GM20000 (cell line): ENCODE results near the gene NUP54.

ENCODE experiments used
- DNase-seq: peaks from one replicate; pipeline ENCODE4 v3.0.0; 2012; ENCODE audit warnings: low spot score
- TF ChIP-seq, protein P1 (sequence below): IDR thresholded peaks from 2 replicates; pipeline ENCODE4 v1.5.1; 2012; ENCODE audit warnings: mild to moderate bottlenecking, control low read depth; ENCODE audit errors: extremely low read depth, missing control alignments

Gene NUP54

DNA sequence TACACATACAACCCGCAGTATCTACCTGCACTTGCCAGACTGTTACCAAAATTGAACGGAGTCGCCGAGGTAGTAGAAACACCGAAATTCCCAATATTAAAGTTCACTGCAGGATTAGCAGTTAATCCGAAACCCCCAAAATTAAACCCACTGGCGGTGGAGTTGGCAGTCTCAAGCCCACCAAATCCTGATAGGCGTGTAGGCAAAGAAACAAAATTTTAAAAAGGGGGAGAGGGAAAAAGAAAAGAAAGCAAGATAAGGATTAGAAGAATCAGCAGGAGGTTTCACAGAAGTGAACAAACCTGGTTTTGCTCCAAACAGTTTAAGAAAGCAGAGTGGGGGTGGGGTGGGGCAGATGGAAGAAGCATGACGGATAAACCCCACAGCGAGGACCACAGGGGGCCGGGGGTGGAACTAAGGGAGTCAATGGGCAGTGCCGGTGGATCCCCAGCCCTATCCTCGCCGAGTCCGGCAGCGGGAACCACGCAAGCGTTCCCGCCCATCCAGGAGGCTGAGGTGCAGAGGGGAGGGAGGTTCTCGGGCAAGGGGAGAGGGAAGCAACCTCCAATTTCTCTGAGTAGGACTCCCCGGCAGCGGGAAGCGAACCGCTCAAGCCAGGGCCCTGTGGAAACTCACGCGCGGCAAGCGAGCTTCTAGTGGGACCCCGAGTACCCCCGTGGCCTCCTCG is 599 bp downstream of the NUP54 start:
- TF ChIP-seq, protein P1, sequence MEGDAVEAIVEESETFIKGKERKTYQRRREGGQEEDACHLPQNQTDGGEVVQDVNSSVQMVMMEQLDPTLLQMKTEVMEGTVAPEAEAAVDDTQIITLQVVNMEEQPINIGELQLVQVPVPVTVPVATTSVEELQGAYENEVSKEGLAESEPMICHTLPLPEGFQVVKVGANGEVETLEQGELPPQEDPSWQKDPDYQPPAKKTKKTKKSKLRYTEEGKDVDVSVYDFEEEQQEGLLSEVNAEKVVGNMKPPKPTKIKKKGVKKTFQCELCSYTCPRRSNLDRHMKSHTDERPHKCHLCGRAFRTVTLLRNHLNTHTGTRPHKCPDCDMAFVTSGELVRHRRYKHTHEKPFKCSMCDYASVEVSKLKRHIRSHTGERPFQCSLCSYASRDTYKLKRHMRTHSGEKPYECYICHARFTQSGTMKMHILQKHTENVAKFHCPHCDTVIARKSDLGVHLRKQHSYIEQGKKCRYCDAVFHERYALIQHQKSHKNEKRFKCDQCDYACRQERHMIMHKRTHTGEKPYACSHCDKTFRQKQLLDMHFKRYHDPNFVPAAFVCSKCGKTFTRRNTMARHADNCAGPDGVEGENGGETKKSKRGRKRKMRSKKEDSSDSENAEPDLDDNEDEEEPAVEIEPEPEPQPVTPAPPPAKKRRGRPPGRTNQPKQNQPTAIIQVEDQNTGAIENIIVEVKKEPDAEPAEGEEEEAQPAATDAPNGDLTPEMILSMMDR = no peak
- peak; percentile 56 for DNase-seq

DNA sequence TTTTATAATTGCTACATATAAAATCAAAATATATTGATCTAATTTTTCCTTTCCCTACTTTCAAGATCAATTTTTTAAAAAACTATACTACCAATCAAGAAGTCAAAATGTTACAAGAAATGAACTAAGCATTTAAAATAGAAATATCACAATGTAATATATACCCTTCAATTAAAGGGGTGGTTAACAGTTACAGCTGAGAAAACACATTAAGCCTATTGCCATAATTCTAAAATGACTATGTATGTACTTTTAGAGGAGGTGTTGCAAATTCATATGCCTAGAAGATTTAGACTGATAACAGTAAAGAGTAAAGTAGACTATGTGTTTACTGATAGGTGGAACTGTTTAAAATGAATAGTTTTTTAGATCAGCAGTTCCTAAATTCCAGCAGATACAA is 3.7 kb downstream of the NUP54 start:
- DNase-seq = no peak
- TF ChIP-seq, protein P1 = no peak

DNA sequence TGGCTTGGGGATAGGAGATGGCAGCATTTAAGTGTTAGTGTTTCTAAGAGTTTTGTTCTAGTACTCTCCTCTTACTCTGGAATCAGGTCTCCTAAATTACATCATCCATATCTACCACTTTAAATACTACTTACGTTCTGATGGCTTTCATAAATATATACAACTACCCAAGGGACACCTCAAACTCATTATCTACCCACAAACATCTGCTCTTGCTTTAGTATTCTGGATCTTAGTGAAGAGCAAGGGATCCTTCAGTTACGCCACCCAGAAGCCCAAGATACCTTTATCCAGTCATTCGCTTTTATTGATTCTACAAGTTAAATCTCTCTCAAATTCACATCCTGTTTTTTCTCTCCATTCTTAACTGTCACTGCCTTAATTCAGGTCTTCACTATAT is 7.0 kb downstream of the NUP54 start:
- DNase-seq = no peak
- TF ChIP-seq, protein P1 = no peak

DNA sequence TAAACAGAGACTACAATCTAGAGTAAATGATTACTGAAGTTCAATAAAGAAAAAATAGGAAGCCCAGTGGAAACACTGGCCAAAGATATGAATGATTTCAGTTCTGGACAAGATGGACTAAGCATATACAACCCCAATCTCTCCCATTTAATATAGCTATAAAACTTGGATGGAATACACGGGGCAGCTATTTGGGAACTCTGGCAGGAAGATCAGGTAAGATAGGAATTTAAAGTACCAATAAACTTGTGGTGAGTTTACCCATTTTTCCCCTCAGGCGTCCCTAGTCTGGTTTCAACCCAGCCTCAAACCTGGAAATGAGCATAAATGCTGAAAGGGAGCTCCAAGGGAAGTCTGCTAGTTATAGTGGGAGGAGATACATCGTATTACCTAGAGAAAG is 20.4 kb downstream of the NUP54 start:
- TF ChIP-seq, protein P1 = no peak
- DNase-seq = no peak

DNA sequence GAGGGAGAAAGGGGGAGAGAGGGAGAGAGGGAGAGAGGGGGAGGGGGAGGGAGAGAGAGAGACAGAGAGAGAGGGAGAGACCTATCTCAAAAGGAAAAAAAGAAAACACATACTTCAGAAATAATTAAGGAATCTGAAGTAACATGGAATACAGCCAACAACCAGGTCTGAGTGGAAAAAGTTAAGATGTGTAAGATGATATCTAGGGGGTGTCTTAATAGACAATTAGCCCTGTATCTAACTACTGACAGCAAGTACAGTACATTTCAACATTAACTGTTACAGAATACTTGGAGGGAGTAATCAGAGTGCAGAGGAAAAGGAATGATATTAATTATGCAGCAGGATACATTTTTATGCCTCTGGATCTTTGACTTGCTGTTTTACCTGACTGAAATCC is 22.4 kb downstream of the NUP54 start:
- TF ChIP-seq, protein P1 = no peak

DNA sequence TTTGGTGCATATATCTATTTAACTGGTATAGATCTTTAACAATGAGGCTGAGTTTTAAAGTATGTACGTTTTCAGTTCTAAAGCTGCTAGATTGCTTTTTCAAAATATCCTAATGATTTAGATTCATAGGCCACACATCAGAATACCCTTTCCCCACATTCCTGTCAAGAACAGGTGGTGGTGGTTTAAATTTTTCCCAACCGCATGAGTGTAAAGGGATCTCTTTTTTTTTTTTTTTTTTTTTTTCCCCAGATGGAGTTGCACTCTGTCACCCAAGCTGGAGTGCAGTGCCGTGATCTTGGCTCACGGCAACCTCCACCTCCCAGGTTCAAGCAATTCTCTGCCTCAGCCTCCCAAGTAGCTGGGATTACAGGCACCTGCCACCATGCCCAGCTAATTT is 28.0 kb downstream of the NUP54 start:
- DNase-seq = no peak
- TF ChIP-seq, protein P1 = no peak

More for the DNA sequence above, 22.4 kb downstream of the NUP54 start:
- DNase-seq = no peak

DNA sequence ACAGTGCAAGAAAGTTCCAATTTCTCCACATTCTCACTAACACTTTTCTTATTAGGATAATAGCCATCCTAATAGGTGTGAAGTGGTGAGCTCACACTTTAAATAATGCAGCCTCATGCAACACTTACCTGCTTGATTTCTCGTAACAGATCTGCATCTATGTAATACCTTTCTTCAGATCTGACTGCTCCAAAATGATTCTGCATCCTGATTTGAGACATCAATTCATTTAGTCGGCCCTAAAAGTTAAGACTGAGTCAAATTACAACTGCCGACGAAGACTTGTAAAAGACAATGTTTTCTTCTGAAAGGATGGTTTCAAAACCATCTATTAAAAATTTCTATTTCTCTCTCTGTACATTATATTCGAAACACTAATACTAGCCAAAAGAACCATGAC is 30.7 kb downstream of the NUP54 start:
- TF ChIP-seq, protein P1 = no peak
- DNase-seq = no peak
